CD14-positive monocyte (primary cell): ENCODE measurements around the gene AKAP12. TPM values are rescaled to one million over a fixed set of nuclear protein-coding genes. Genes with fewer than 3 reads are reported as not detected.

Experiments used
- DNase-seq, 3 donors: peaks; one replicate each; pipeline ENCODE4 v3.0.0-alpha.2; 2011 to 2022
- H2AFZ ChIP-seq: 2 replicates; pipeline ENCODE4 v1.6.0; 2012; ENCODE audit warnings: mild to moderate bottlenecking, low read depth, low read length, inconsistent platforms; ENCODE audit not compliant: insufficient read depth, poor library complexity, severe bottlenecking
- H3K27ac ChIP-seq, 2 donors: 1 replicate in 1 of 2; 2 replicates in 1 of 2; pipeline ENCODE4 v1.5.1; 2012 to 2013; ENCODE audit warnings: low read length in 2 of 2, control low read depth in 1 of 2, inconsistent platforms in 1 of 2, low read depth in 1 of 2, mild to moderate bottlenecking in 1 of 2
- H3K27me3 ChIP-seq, 2 donors: one replicate each; pipeline versions ENCODE4 v1.6.0 to v1.6.1; 2011 to 2013; ENCODE audit warnings: low read length in 2 of 2; ENCODE audit not compliant: control insufficient read depth in 2 of 2, insufficient read depth in 2 of 2
- H3K36me3 ChIP-seq, 2 donors: replicated peaks in 1 of 2; 1 replicate in 1 of 2; 2 replicates in 1 of 2; pipeline versions ENCODE4 v1.5.1 to v1.6.1; 2012 to 2013; ENCODE audit warnings: low read length in 2 of 2, control low read depth in 1 of 2, inconsistent platforms in 1 of 2, mild to moderate bottlenecking in 1 of 2; ENCODE audit not compliant: insufficient read depth in 2 of 2, control insufficient read depth in 1 of 2
- H3K4me1 ChIP-seq, 2 donors: 1 replicate in 1 of 2; 2 replicates in 1 of 2; pipeline versions ENCODE4 v1.5.1 to v1.6.1; 2012 to 2013; ENCODE audit warnings: low read length in 2 of 2, control low read depth in 1 of 2, inconsistent platforms in 1 of 2, mild to moderate bottlenecking in 1 of 2, moderate library complexity in 1 of 2; ENCODE audit not compliant: insufficient read depth in 2 of 2, control insufficient read depth in 1 of 2
- H3K4me2 ChIP-seq: replicated peaks from 2 replicates; pipeline ENCODE3; 2012; ENCODE audit warnings: low read length, moderate library complexity, mild to moderate bottlenecking; ENCODE audit not compliant: poor library complexity, severe bottlenecking; ENCODE audit errors: extremely low read depth
- H3K4me3 ChIP-seq, 3 experiments: fragments of 200-600 bp in 1 of 3; sonication (generic) in 1 of 3; replicated peaks in 1 of 3; 1 replicate in 2 of 3; 2 replicates in 1 of 3; pipeline ENCODE4 v1.5.1; 2011 to 2013; ENCODE audit warnings: low read length in 3 of 3, mild to moderate bottlenecking in 3 of 3, control low read depth in 2 of 3, low read depth in 2 of 3, inconsistent platforms in 1 of 3, moderate library complexity in 1 of 3
- H3K79me2 ChIP-seq: 2 replicates; pipeline ENCODE4 v1.6.0; 2012; ENCODE audit warnings: mild to moderate bottlenecking, control low read depth, inconsistent platforms, low read length, moderate library complexity; ENCODE audit not compliant: insufficient read depth
- H3K9ac ChIP-seq: 2 replicates; pipeline ENCODE4 v1.6.0; 2017; ENCODE audit warnings: low read length, mild to moderate bottlenecking; ENCODE audit not compliant: insufficient read depth, poor library complexity, severe bottlenecking
- H3K9me3 ChIP-seq, 2 donors: replicated peaks in 1 of 2; 1 replicate in 1 of 2; 2 replicates in 1 of 2; pipeline versions ENCODE4 v1.5.1 to v1.6.1; 2012 to 2013; ENCODE audit warnings: low read length in 2 of 2, control low read depth in 1 of 2; ENCODE audit not compliant: control insufficient read depth in 1 of 2, insufficient read depth in 1 of 2
- H4K20me1 ChIP-seq: 2 replicates; pipeline ENCODE4 v1.6.0; 2012; ENCODE audit warnings: mild to moderate bottlenecking, low read length, control low read depth, moderate library complexity; ENCODE audit not compliant: insufficient read depth
- H3K27ac Mint-ChIP-seq, 7 donors: one replicate each; pipeline ENCODE4 v1.8.0; 2020; ENCODE audit warnings: mild to moderate bottlenecking in 7 of 7, mixed read lengths in 7 of 7, moderate library complexity in 6 of 7, inconsistent platforms in 2 of 7
- H3K27me3 Mint-ChIP-seq, 3 donors: one replicate each; pipeline ENCODE4 v1.8.0; 2021 to 2022; ENCODE audit warnings: low read depth in 3 of 3, mild to moderate bottlenecking in 3 of 3, mixed read lengths in 3 of 3, moderate library complexity in 3 of 3, inconsistent platforms in 1 of 3
- H3K36me3 Mint-ChIP-seq, 2 donors: one replicate each; pipeline ENCODE4 v1.8.0; 2020; ENCODE audit warnings: mixed read lengths in 2 of 2, inconsistent platforms in 1 of 2, mild to moderate bottlenecking in 1 of 2
- H3K4me1 Mint-ChIP-seq: one replicate; pipeline ENCODE4 v1.8.0; 2020; ENCODE audit warnings: mild to moderate bottlenecking, mixed read lengths
- H3K4me3 Mint-ChIP-seq, 2 donors: one replicate each; pipeline ENCODE4 v1.8.0; 2020; ENCODE audit warnings: mild to moderate bottlenecking in 2 of 2, mixed read lengths in 2 of 2, moderate library complexity in 1 of 2
- H3K9me3 Mint-ChIP-seq, 7 donors: one replicate each; pipeline ENCODE4 v1.8.0; 2020 to 2022; ENCODE audit warnings: mixed read lengths in 7 of 7, mild to moderate bottlenecking in 6 of 7, moderate library complexity in 6 of 7, inconsistent platforms in 2 of 7
- WGBS: methylation state at CpG from one replicate; pipeline ENCODE4 v1.1.5; 2013; ENCODE audit warnings: missing lambda C conversion rate; ENCODE audit not compliant: insufficient coverage; 5-methylcytosine and 5-hydroxymethylcytosine counted together
- intact Hi-C, 2 donors: fragments of 100-400 bp; cut with micrococcal nuclease; formaldehyde crosslinking; loops; one replicate each; pipeline versions ENCODE4 v1.15.0 to v1.15.1; 2023
- polyA plus RNA-seq, 3 donors: library from polyadenylated mRNA; depleted of rRNA in 1 of 3; unstranded in 2 of 3; stranded (reverse) in 1 of 3; fragments of 300-500 nt in 2 of 3; fragments of >200 nt in 1 of 3; fragmentation: Illumina TruSeq in 2 of 3; gene quantifications; 1 replicate in 2 of 3; 2 replicates in 1 of 3; pipeline ENCODE4 v1.2.3, GENCODE V29; 2012 to 2021
- TF ChIP-seq, protein P1 (sequence below): fragments of 200-600 bp; IDR thresholded peaks from one replicate; pipeline ENCODE4 v1.8.0; 2022; ENCODE audit warnings: antibody characterized with exemption, mild to moderate bottlenecking

AKAP12 gene
- polyA plus RNA-seq, 3 donors: 0.01 TPM; not detected in 2

DNA sequence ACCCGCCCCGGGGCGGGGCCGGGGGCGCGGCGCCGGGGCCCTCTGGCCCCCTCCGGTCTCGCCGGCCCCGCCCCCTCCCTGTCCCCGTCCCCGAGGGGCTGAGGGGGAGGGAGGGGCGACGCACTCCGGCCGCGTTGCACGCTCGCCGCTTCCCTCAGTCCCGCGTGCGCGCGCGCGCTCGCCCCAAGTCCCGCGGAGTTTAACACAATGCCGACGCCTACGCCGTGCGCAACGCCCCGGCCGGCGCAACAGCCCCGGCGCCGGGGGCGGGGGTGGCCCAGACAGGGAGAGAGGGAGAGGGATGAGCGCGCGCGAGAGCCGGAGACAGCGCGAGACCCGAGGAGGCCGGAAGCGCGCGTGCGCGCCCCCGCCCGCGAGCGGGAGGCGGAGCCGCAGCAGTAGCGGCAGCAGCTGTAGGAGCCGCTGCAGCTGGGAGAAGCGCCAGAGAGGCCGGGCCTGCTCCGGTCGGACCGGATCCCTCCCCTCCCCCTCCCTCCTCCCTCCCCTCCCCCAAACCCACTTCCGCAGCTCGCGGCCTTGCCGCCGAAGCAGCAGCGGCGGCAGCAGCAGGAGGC, 150.6 kb downstream of the AKAP12 start:
- H3K9ac ChIP-seq: peak overlapping the region; percentile 94
- H3K4me2 ChIP-seq: peak overlapping the region; percentile 88
- H2AFZ ChIP-seq: peak overlapping the region; percentile 70
- peaks cover 38% of the 10 kb centered on the region for H4K20me1 ChIP-seq
- Mint-ChIP-seq H3K27ac (peak overlapping the region in 4 of 7 donors; percentile 37 to 88 (median 58)), H3K27me3 (no peaks in the 10 kb centered on the region), H3K9me3 (no peaks in the 10 kb centered on the region), H3K4me1 (peaks cover 50% of the 10 kb centered on the region), H3K36me3 (peaks cover under 1 to 16% of the 10 kb centered on the region in 2 donors), H3K4me3 (peak overlapping the region; percentile 48 to 66)
- no peaks in the 10 kb centered on the region for H3K9me3 ChIP-seq
- peak overlapping the region; percentile 56 to 92 (median 82) for H3K4me3 ChIP-seq
- intact Hi-C loops: loop anchor here (2.0 to 10.0 kb wide), 4 partner anchors 62 to 1584 kb away; partner anchors contain the start of gene RMND1 (in 2 of the 2)
- peak overlapping the region; percentile 86 to 91 for H3K27ac ChIP-seq
- H3K27me3 ChIP-seq: no peaks in the 10 kb centered on the region
- DNase-seq: peak; percentile 95 to 99 (median 98)
- WGBS: under 1% methylated on average over 68 of the region's 79 CpGs
- peaks cover 0 to 10% of the 10 kb centered on the region in 2 donors for H3K36me3 ChIP-seq
- TF ChIP-seq, protein P1, sequence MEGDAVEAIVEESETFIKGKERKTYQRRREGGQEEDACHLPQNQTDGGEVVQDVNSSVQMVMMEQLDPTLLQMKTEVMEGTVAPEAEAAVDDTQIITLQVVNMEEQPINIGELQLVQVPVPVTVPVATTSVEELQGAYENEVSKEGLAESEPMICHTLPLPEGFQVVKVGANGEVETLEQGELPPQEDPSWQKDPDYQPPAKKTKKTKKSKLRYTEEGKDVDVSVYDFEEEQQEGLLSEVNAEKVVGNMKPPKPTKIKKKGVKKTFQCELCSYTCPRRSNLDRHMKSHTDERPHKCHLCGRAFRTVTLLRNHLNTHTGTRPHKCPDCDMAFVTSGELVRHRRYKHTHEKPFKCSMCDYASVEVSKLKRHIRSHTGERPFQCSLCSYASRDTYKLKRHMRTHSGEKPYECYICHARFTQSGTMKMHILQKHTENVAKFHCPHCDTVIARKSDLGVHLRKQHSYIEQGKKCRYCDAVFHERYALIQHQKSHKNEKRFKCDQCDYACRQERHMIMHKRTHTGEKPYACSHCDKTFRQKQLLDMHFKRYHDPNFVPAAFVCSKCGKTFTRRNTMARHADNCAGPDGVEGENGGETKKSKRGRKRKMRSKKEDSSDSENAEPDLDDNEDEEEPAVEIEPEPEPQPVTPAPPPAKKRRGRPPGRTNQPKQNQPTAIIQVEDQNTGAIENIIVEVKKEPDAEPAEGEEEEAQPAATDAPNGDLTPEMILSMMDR: no peak
- peaks cover 81% of the 10 kb centered on the region for H3K79me2 ChIP-seq
- peaks cover 33 to 47% of the 10 kb centered on the region in 2 donors for H3K4me1 ChIP-seq

DNA sequence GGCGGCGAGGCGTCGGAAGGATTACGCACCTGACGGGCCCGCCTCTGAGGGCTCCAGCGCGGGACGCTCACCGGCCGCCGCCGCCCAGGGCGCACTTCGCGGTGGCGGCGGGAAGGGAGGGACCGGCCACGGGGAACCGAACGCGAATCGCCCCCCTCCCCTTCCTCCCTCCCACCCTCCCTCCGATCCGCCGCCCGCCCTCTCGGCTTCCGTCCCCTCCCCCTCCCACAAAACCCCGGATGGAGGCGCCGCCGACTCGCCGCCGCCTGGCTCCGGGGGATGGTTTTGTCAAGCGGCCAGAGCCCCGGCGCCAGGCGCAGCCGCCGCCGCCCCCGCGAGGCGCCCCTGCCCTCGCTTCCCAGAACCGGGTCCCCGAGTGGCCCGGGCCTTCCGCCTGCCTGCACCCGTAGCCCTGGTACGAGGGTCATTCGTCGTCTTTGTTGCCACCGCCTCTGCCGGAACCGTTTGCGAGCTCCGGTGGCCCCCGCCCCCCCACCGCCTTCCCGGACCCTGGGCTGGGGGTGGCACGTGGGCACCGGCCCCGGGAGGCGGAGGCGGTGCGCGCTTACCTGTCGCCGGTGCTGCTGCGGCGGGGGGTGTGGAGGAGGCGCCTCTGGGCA, 151.2 kb downstream of the AKAP12 start:
- H3K4me3 ChIP-seq: peak overlapping the region; percentile 56 to 92 (median 82)
- H3K4me1 ChIP-seq: peaks cover 34 to 47% of the 10 kb centered on the region in 2 donors
- Mint-ChIP-seq H3K27ac (peak overlapping the region in 3 of 7 donors; percentile 21 to 89 (median 68)), H3K27me3 (no peaks in the 10 kb centered on the region), H3K4me3 (peak overlapping the region; percentile 89 to 96), H3K9me3 (no peaks in the 10 kb centered on the region), H3K36me3 (peaks cover 2 to 17% of the 10 kb centered on the region in 2 donors), H3K4me1 (peaks cover 51% of the 10 kb centered on the region)
- H3K36me3 ChIP-seq: peaks cover 0 to 11% of the 10 kb centered on the region in 2 donors
- peaks cover 44% of the 10 kb centered on the region for H4K20me1 ChIP-seq
- H3K4me2 ChIP-seq: peak overlapping the region; percentile 88
- H3K27me3 ChIP-seq: no peaks in the 10 kb centered on the region
- peak overlapping the region; percentile 68 for H2AFZ ChIP-seq
- DNase-seq: peak; percentile 27 to 61 (median 57)
- H3K9me3 ChIP-seq: no peaks in the 10 kb centered on the region
- intact Hi-C loops: loop anchor here (2.0 to 10.0 kb wide), 4 partner anchors 61 to 1584 kb away; partner anchors contain the start of gene RMND1 (in 2 of the 2)
- TF ChIP-seq, protein P1: no peak
- peak overlapping the region; percentile 94 for H3K9ac ChIP-seq
- peaks cover 81% of the 10 kb centered on the region for H3K79me2 ChIP-seq
- H3K27ac ChIP-seq: peak overlapping the region; percentile 86 to 91
- WGBS: 0% methylated on average over 63 of the region's 78 CpGs
